ENCODE results near the gene EXTL2. TPM values are rescaled to one million over a fixed set of nuclear protein-coding genes. Genes with fewer than 3 reads are reported as not detected.

EXTL2 gene
- total and polyA plus RNA-seq, 9 of the 15 experiments (the other 6 are each of a cell fraction or from before 2014, with no cell fraction given), result 8.5 to 40.7 (median 26.0) TPM

DNA sequence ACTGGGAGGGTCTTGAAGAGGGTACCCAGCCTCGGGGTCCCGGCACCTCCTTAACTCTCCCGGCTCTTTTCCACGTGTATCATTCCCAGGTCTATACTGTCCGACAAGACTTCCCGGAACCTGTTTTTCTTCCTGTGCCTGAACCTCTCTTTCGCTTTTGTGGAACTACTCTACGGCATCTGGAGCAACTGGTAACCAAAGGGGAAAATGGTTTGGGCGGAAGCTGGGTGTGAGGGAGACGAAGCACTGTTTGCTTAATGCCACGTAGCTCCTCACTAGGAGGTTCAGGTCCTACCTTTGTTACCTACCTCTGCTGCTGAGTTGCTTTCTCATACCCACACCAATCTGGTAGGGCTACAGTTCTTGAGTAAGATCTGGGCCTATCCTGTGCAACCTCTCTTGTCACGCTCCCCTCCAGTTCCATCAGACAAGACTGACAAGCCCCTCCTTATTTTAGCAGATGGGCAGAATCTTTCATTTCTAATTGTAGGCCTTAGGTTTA is 1.9 kb upstream of the EXTL2 start (continued):
- TF ChIP-seq CEBPB (tag; IDR thresholded peaks at IDR 0.05) (peak; percentile 24; the same call in 1 of the 2 replicates), GTF2F1 (IDR thresholded peaks at IDR 0.05; ENCODE audit: low read depth, low read length) (no peak), LEF1 (IDR thresholded peaks at IDR 0.05) (no peak), SMAD3 (CRISPR knock-in tag; conservative IDR thresholded peaks at IDR 0.05) (no peak), RCOR1 (IDR thresholded peaks at IDR 0.05; ENCODE audit: borderline replicate concordance in 1 of 2, low read depth in 2 of 2, low read length in 2 of 2) (no peak), SP1 (CRISPR knock-in tag; IDR thresholded peaks at IDR 0.05) (no peak), HDGF (IDR thresholded peaks at IDR 0.05) (0 out of 2 replicates have a peak, but pooled peaks have one; percentile 37), MCM2 (IDR thresholded peaks at IDR 0.05; ENCODE audit: low read depth) (no peak), KAT8 (IDR thresholded peaks at IDR 0.05; ENCODE audit: low read depth) (no peak), POLR2AphosphoS5 (IDR thresholded peaks at IDR 0.05; ENCODE audit: control insufficient read depth, insufficient read depth, low read depth, low read length) (peak; percentile 32; the same call in 1 of the 2 replicates), L3MBTL2 (IDR thresholded peaks at IDR 0.05) (peak; percentile 7; the same call in 1 of the 2 replicates), MYBL2 (IDR thresholded peaks at IDR 0.05; ENCODE audit: low read depth) (no peak), MYBL2 (CRISPR knock-in tag; IDR thresholded peaks at IDR 0.05; ENCODE audit: borderline replicate concordance) (no peak), HDAC3 (IDR thresholded peaks at IDR 0.05; ENCODE audit: borderline replicate concordance, partially characterized antibody) (no peak), ZNF184 (CRISPR knock-in tag; IDR thresholded peaks at IDR 0.05) (no peak), TAF1 (IDR thresholded peaks at IDR 0.05; ENCODE audit: control insufficient read depth, extremely low read depth, insufficient read depth, low read length, severe bottlenecking) (peak; percentile 25)
- TF ChIP-seq, protein P1, sequence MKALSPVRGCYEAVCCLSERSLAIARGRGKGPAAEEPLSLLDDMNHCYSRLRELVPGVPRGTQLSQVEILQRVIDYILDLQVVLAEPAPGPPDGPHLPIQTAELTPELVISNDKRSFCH (CRISPR knock-in tag; IDR thresholded peaks at IDR 0.05), result no peak
- TF ChIP-seq, protein P1 (tag; IDR thresholded peaks at IDR 0.05), result 0 out of 2 replicates have a peak, but pooled peaks have one; percentile 20
- TF ChIP-seq, protein P2, sequence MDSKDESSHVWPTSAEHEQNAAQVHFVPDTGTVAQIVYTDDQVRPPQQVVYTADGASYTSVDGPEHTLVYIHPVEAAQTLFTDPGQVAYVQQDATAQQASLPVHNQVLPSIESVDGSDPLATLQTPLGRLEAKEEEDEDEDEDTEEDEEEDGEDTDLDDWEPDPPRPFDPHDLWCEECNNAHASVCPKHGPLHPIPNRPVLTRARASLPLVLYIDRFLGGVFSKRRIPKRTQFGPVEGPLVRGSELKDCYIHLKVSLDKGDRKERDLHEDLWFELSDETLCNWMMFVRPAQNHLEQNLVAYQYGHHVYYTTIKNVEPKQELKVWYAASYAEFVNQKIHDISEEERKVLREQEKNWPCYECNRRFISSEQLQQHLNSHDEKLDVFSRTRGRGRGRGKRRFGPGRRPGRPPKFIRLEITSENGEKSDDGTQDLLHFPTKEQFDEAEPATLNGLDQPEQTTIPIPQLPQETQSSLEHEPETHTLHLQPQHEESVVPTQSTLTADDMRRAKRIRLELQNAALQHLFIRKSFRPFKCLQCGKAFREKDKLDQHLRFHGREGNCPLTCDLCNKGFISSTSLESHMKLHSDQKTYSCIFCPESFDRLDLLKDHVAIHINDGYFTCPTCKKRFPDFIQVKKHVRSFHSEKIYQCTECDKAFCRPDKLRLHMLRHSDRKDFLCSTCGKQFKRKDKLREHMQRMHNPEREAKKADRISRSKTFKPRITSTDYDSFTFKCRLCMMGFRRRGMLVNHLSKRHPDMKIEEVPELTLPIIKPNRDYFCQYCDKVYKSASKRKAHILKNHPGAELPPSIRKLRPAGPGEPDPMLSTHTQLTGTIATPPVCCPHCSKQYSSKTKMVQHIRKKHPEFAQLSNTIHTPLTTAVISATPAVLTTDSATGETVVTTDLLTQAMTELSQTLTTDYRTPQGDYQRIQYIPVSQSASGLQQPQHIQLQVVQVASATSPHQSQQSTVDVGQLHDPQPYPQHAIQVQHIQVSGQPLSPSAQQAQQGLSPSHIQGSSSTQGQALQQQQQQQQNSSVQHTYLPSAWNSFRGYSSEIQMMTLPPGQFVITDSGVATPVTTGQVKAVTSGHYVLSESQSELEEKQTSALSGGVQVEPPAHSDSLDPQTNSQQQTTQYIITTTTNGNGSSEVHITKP (IDR thresholded peaks at IDR 0.05; ENCODE audit: partially characterized antibody), result peak; percentile 78
- TF ChIP-seq, protein P3, sequence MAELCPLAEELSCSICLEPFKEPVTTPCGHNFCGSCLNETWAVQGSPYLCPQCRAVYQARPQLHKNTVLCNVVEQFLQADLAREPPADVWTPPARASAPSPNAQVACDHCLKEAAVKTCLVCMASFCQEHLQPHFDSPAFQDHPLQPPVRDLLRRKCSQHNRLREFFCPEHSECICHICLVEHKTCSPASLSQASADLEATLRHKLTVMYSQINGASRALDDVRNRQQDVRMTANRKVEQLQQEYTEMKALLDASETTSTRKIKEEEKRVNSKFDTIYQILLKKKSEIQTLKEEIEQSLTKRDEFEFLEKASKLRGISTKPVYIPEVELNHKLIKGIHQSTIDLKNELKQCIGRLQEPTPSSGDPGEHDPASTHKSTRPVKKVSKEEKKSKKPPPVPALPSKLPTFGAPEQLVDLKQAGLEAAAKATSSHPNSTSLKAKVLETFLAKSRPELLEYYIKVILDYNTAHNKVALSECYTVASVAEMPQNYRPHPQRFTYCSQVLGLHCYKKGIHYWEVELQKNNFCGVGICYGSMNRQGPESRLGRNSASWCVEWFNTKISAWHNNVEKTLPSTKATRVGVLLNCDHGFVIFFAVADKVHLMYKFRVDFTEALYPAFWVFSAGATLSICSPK (IDR thresholded peaks at IDR 0.05; ENCODE audit: borderline replicate concordance), result no peak
- TF ChIP-seq, protein P4, sequence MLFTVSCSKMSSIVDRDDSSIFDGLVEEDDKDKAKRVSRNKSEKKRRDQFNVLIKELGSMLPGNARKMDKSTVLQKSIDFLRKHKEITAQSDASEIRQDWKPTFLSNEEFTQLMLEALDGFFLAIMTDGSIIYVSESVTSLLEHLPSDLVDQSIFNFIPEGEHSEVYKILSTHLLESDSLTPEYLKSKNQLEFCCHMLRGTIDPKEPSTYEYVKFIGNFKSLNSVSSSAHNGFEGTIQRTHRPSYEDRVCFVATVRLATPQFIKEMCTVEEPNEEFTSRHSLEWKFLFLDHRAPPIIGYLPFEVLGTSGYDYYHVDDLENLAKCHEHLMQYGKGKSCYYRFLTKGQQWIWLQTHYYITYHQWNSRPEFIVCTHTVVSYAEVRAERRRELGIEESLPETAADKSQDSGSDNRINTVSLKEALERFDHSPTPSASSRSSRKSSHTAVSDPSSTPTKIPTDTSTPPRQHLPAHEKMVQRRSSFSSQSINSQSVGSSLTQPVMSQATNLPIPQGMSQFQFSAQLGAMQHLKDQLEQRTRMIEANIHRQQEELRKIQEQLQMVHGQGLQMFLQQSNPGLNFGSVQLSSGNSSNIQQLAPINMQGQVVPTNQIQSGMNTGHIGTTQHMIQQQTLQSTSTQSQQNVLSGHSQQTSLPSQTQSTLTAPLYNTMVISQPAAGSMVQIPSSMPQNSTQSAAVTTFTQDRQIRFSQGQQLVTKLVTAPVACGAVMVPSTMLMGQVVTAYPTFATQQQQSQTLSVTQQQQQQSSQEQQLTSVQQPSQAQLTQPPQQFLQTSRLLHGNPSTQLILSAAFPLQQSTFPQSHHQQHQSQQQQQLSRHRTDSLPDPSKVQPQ (CRISPR knock-in tag; IDR thresholded peaks at IDR 0.05; ENCODE audit: borderline replicate concordance), result no peak
